DOHH2 (cell line): ENCODE data around the gene ZNF594.
"Not testable (repeated sequence)": the region's sequence is repeated elsewhere in the genome, so short reads cannot be mapped to it uniquely, and the experiment has no call there.

Experiments
- CTCF ChIP-seq: fragments of 200-600 bp; sonication (generic); IDR thresholded peaks from one replicate; pipeline ENCODE4 v1.5.1; 2014; ENCODE audit warnings: antibody characterized with exemption, mild to moderate bottlenecking, low read depth, low read length; ENCODE audit not compliant: poor library complexity, severe bottlenecking
- EZH2phosphoT487 ChIP-seq: fragments of 200-600 bp; sonication (generic); IDR thresholded peaks from 2 replicates; pipeline ENCODE4 v1.6.1; 2017; ENCODE audit warnings: borderline replicate concordance, mild to moderate bottlenecking, antibody characterized with exemption, low read length, moderate library complexity, mixed read lengths

GRCh38 chr17:5142877-5143276, 48.8 kb downstream of the ZNF594 start:
- TF ChIP-seq CTCF, EZH2phosphoT487: not testable (repeated sequence)
